HG02970 (cell line): Measurements from ENCODE around the gene KCTD3.

ENCODE experiments used
- ATAC-seq: cut with Tn5 transposase; IDR thresholded peaks from one replicate; pipeline ENCODE4 v1.9.1; 2021; ENCODE audit warnings: mild to moderate bottlenecking, moderate library complexity, moderate number of reproducible peaks; ENCODE audit not compliant: unreplicated experiment, low FRiP score

The KCTD3 gene

DNA sequence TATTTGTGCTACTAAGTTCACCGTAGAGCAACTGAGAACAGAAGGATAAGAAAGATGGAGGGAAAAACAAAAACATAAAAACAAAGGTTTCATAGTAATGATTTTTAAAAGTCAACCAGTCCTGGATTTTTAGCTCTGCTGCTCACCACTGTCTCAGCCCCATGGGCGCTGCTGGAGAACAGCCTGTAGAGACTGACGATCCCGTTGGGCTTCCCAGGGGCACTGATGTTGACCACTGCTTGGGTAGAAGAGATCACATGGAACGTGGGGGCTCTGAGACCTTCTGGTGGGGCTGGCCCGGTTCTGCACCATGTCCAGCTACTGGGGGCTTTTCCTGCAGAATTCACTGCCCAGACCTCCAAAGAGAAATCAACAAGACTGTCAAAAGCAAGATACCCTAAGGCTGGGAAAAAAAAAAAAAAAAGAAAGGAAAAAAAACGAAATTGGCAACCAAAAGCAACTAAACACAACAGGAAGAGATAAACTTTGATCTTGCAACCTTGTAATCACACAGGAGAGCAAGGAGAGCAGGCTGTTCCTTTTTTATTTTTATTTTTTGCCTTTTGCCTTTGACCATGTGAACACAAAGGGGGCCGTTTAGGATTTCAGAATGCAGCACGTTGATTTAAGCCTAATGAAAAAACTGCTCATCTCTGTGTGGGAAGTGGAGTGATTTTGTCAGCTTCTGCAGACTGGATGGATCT, 83.5 kb downstream of the KCTD3 start:
- no peak for ATAC-seq

DNA sequence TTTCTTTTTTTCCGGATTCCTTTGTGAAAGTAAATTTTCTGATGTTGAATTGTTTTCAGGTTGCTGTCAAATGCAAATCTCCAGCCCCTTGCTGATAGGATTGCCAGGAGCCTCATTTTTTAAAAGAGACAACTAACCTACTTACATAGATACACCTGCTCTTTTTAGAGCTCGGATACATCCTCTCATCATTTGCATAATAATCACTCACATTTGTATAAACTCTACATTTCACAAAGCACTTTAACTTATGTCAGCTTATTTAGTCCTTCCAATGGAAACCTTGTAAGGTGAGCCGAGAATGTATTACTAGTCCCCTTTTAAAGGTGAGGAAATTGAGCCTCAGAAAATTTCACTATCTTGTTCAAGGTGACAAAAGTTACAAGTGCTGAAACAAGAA, 84.8 kb downstream of the KCTD3 start:
- ATAC-seq: no peak

DNA sequence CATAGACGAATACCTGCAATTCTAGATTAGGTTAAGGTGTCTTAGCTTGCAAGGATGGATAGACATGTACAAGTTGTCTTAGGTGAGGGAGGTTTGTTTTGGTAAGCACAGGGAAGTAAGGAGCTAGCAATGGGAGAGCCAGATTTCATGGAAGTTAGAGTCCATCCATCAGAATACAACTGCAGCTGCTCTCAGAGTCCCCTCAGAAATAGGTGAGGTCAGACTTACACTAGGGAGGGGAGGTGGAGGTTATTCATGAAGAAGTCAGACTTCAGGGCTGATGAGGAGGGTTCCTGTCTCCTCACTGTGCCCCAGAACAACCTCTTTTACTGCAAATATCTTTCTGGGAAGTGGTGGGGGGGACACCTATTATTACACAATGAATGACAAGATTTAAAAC, 85.3 kb downstream of the KCTD3 start:
- ATAC-seq: no peak

DNA sequence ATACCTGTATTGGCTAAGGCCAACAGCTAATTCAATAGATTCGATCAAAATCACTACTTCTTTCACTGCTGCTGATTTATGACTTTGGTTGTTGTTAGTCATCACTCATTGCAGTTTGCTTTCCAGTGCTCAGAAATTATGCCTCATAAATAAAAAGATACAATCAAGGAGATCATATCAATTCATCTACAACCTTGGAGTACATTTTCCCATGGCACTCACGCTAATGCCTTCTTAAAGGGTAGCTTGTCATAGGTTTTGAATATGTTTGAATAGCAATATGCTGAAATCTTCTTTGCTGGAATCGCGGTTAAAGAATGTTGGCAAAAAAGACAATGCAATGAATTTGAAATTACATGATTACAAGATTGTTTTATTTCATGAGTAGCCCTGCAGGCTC, 89.9 kb downstream of the KCTD3 start:
- ATAC-seq: no peak

DNA sequence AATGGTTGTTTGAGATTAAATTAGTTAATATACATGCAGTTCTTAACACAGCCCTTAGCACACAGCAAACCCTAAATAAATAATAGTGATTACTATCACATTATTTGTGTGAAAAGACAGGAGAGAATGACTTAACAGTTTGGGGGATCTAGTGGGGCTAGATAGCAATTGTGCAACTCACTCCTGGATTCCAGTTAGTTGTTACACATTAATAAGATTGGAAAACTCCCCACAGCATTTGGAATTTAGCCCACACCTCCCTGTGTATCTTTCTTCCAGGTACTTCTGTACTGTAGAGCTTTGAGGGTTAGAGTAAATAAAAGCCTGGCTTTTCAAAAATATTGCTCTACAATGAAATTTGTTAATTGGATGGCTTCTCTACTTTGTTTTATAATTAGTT, 93.2 kb downstream of the KCTD3 start:
- no peak for ATAC-seq

DNA sequence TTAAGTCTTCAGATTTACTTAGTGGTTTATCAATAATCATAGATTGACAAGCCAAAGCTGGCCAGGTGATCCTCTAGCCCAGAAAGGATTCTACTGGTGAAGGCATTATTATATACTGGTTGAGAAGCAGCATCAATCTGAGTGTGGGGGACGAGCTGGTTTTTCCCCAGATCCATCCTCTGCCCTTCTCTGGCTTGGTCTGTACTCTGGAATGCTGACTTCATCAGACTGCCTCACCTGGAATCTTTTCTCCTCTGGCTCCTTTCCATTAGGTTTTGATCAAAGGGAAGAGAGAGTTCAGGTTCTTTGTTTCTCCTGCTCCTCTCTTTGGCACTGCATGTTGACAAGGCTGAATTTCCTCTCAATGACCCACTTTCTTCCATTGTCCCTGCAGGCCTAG, 93.9 kb downstream of the KCTD3 start:
- no peak for ATAC-seq

DNA sequence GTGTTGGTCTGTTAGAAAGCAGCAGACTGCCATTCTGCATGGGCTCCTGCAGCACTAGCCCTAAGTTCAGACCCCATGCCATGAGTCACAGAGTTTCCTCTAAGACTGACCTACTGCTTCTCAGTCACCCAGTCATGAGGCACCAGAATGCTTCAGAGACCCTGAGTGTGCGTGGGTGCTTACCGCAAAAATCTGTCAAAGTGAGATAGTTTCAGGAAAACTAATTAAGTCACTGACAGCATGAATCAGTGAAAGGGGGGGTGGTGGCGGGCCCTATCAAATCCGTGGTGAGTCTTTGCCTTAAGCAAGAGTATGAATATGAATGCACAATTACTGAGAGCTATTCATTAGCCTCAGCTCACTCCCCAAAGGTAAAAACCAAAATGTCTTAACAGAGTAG, 98.1 kb downstream of the KCTD3 start:
- ATAC-seq: no peak

DNA sequence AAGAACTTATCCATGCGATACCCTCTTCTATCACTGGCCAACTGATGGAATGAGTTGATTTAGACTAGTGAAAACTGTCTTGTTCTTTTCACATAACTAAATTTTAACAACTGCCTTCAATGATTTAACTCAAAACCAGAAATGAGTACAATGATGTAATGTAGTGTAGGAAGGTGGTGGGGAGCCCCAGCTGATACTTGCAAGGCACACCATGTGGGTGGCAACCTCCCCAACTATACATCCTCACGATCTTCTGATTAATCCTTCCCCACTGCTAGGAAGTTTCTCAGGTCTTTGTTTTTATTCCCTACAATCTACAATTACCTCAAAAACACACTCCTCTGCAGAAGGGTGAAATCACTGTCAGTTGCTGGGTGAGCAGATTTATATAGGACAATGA, 100.7 kb downstream of the KCTD3 start:
- no peak for ATAC-seq

DNA sequence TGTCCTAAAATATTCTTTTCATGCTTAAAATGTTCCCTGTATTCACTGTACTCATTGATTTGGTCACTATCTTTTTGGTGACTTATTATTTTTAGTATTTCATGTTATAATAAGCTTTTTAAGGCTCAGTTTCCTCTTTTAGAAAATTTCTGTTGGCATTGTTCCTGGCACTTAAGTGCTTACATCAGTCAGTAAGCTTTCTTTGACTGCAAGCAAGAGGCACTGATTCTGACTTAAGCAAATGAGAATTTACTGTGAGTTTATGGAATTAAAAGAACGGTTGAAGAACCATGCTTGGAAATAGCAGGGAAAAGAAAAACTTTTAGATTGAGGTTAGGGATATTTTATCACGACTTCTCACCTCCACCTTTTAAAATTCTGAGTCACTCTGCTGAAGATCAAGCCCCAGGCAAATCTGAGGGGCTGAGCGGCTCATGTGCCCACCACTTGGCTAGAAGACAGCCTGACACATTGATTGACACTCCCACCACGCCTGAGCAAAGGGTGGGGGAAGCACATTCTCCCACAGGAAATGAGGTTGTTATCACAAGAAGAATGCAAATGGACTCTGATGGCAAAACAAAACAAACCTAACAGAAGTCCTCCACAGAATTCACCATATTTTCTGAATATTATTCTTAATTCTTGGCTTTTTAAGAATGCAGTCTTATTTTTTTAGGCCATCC, 102.8 kb downstream of the KCTD3 start:
- ATAC-seq: no peak
